CD4-positive, alpha-beta T cell treated with Interleukin-6 at 100 ng/mL for 8 hours (primary cell): Measurements from ENCODE around the gene TFR2.

Experiments used
- DNase-seq: peaks from one replicate; pipeline ENCODE4 v3.0.0-alpha.2; 2020; ENCODE audit warnings: mixed read lengths, low spot score

TFR2 gene

DNA sequence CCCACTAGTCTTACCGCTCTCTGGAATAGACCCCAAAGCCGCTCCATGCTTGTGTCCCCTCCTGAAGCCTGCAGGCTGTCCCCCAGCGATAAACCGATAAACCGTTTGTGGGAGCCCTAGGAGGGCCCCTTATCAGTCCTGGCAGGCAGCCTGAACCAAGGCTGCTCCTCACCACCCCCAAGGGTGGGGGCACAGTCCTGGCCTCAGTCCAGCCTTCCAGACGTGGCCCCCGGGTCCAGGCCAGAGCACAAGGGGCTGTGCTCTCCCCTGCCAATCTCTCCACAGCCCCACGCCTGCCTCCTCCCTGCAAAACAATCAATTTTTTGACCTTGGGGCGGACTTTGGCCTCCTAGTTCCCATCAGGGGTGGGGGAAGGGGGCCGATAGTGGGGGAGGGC is at the start of gene TFR2:
TSS of gene TFR2 (minus strand) at position 90 of the 397 bp plus-strand sequence. CDS start at position 47, 43 bp downstream.
- DNase-seq, result no peak

DNA sequence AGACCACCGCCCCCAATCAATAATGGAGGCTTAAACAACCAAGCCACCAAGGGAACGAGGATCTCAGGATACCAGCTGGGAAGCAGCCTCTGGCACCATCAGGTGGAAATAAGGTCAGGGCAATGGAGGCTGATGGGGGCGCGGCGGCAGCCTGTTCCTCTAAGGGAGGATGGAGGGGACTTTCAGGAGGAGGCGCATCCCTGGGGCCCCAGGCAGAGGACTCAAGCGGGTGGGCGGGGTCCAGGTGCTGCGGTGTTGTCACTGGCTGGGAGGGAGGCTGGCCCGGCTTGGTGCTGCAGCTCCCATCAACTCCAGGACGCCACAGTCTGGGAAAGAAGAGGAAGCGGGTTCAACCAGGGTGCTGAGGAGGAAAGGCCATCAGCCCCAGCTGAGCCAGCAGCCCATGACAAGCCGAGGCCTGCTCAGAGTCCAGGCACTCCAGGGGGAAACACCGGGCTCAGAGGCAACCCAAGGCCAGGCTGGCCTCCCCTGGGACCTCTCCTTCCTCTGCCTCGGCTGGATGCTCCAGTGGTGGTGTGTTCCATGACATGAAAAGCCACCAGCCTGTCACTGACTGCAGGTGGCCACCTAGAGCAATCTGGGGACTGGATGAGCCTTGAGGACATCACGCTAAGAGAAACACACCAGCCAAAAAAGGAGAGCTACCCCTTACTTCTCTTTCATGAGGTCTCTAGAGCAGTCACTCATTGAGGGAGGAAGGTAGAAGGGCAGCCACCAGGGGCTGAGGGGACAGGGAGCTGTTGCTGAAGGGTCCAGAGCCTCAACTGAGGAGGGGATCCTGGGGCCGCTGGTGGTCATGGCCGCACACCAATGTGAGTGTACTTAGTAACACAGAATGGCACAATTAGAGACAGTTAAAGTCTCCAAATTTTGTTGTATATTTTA is 48.1 kb upstream of the TFR2 start:
- DNase-seq, result no peak

DNA sequence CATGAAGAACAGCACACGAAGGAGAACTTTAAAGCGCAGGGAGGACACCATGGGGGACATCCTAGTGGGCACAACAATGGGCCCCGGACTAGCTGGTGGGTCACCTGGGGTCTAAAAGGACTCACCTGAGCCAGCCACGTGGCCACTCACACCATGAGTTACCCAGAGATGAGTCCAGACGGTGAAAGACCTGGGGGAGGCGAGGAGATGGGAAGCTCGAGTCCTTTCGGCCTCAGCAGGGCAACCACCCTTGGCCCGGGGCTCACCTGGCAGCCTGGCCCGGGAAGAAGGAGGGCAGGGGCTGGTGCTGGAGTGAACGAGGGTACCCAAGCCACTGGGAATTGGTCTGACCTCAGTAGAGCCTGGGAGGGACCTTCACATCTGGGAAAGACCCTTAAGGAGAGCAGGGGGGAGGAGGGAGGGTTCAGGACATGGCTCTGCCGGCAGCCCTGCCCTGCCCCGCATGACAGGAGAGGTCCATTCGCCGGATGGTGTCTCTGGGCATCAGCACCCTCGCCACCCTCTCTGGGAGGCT is 47.0 kb upstream of the TFR2 start:
- no peak for DNase-seq

DNA sequence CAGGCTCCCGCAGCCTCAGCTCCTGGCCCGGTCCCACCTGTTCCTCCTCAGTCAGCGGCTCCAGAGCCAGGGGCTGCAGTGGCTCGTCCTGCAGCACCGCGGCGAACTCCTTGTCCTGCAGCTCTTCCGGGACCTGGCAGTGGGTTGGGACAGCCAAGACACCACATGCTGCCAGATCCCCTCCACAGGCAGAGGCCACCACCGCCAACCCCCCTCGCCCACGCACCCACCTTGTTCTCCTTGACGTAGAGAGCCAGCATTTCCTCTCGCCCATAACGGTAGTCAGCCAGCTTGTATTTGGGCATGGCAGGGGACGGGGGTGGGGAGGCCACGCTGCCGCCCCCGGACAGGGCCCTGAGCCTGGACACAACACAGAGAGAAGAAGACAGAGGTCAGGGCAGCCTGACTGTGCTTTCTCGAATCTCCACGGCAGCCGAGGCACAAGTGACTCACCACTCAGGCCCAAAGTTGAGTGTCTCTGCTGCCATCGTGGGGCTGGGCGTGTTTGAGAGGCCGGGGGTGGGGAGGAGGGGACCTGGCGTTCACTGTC is 46.5 kb upstream of the TFR2 start:
- DNase-seq, result no peak

DNA sequence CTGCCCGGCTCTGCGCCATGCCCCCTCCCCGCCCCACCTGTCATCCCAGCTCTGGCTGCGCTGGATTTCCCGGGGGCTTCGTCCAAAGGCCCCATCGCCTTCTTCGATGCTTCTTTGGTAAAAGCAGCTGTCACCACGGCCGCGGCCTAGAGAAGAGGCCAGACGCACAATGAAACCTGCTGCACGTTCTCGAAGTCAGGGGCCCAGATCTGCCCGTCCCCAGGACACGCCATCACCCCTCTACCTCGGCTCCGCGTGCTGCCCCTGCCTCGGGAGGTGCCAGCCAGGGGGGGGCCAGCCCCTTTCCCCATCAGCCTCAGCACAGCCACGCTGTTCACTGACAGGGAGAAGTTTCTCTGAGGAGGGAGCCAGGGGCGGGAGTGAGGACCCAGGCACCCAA is 45.9 kb upstream of the TFR2 start:
- no peak for DNase-seq

DNA sequence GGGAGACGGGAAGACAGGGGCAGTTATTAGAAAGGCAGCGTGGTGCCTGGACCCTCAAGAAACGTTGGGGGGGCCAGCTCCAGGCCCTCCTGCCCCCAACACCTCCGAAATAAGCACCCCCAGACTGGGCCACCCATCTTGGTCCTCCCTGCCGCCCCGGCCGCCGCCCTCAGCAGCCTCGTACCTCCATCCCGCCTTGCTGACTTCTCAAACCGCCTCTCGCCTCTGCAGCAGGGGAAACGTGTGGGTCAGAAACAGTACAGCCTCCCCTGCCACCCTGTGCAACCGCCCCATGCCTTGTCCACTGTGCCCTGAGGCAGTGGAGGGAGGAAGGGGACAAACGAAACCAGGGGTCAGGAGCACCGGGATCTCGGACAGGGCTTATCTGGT is 45.5 kb upstream of the TFR2 start:
- DNase-seq, result no peak

DNA sequence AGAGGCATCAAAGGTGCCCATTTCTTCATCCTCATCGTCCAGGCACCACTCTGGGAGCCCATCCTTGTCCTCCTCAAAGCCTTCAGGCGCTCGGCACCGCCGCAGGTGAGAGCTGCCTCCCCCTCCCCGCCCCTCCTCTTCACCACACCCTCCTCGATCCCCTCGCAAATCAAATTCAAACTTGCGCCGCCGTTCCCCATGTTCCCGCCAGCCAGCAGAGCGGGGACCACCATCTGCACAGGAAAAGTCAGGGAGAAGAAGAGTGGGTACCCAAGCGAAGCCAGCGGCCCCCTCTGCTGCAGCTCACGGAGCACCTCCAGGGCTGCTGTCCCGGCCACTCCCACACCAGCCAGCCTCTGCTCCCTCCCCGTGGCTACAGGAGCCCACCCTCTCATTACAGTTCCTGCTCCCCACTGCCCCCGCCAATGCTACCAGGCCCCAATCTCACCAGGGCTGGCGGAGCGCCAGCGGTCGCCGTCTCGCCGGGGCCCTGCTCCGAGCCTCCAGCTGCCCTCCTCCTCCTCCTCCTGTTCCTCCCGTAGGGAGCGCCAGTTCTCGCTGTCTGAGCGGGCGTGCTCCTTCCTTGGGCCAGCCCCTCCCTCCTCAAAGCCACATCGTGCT is 45.0 kb upstream of the TFR2 start:
- DNase-seq, result no peak

DNA sequence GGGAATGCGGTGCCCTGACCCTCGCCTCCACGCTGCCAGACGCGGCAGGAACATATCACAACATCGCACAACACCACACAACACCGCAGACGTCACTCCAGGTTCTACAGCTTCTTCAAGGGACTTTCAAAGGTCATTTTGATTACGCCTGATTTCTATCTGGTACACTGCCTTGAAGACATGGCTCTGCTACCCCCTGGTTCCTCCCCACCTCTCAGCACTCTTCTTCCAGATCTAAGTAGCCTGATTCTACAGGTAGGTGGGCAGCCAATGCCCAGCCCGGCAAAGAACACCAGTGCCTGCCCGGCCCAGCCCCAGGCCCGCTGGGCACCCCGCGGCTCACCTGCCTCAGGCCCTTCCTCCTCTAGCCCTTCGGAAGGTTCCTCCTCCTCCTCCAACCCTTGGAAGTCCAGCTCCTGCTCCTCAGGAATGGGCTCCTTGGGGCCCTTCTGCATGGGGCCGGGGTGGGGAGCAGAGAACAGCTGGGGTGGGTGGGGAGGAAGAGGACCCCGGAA is 44.3 kb upstream of the TFR2 start:
- no peak for DNase-seq

DNA sequence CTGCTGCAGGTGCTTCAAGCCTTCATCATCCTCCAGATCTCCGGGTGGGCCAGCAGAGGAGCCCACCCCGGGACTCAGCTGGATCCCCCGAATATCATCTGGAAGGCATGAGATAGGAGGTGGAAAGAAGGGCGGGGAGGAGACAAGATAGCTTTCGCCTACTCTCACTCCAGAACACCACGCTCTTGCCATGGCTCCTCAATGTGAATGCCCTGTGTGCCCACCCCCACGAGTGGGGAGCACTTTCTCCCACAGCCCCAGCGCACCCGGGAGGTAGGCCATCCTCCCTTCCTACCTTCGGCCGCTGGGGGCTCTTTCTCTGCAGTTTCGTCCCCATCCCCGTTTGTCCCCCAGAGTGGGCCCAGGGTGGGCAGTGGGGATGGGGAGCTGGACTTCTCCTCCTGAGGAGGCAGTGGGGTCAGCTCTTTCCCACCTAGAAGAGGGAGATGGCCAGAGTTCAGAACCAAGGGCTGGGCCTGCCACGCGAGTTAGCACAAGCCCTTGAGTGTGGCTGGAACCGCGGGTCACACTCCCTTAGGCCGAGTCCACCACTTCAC is 43.8 kb upstream of the TFR2 start:
- no peak for DNase-seq

DNA sequence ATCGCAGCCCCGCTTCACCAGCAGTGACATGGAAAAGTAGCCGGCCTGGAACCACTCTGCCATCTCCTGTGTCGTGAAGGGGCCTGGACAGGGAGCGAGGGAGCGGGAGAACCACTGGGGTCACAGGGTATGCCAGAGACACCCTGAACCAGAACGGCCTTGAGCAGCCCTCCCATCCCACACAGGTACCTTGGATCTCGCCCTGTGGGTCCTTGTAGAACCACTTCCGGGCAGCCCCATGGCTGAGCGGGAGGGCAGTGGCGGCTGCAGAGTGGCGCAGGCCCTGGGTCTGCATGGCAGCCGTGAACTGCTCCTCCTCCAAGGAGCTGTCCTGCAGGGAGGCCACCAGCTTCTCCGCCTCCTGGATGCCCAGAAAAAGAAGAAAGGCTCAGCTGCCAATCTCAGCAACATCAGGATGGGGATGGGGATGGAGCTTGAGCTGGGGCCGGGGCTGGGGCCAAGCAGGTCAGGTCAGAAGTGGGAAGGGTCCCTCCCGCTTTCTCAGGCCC is 43.2 kb upstream of the TFR2 start:
- DNase-seq, result no peak

DNA sequence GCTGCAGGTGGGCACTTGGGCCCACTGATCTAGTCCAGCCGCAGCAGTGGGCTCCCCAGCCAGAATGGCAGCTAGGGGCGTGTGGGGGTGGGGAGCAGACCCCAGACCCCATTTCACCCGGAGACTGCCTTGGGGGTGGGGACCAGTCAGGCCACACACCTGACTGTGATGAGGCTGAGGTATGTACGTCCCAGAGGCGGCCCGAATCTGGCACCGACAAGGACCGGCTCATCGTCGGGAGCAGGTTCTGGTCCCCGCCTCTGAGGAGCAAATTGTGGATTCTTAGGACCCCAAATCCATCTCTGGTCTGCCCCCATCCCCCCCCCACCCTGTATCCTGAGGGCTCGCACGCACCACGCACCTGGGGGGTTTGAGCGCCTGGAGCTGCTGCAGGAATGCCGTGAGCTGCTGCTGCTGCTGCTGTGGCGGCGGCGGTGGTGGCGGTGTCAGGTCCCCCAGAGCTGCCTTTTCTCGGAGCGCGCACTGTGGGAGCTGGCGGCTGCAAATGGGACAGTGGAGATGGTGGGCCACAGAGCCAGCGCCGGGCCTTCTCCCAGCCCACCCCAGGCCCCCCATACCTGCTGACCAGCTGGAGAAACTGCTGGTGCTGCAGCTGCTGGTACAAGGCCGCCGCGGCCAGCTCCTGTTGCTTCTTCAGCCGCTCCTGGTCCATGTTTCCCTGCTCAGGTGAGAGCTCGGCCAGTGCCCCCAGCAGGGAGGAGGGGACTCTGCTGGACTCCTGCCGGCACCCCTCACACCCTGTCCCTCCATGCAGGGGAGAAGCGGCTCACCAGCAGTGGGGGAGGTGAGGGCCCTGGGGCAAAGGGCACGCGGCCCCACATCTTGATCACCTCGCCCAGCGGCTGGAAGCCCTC is 42.5 kb upstream of the TFR2 start:
- DNase-seq, result no peak

DNA sequence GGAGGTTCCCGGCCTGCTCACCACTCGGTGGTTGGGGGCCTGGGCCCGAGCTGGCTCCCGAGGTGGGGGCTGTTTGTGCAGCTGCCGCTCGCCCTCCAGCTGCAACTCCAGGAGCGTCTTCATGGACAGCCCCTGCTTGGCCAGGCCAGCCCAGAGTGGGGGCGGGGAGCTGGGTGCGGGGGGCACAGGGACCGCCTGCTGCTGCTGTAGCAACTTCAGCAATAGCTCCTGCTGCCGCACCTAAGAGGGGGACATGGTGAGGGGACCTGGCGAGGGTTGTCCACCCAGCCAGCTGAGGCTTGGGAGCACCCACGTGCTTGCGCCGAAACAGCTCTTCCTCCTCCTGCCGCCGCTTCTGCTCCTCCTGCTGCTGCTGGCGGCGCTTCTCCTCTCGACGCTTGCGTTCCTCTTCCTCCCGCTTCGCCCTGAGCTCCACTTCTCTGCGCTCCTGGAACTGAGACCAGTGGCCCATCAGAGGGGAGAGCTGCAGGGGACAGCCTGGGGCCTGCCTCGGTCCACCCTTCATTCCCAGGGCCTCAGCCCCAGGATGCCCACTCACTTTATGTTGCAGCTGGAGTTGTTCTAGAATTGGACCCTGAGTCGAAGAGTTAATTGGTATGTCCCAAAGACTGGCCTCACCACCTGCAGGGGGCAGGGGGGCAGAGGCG is 41.8 kb upstream of the TFR2 start:
- no peak for DNase-seq

DNA sequence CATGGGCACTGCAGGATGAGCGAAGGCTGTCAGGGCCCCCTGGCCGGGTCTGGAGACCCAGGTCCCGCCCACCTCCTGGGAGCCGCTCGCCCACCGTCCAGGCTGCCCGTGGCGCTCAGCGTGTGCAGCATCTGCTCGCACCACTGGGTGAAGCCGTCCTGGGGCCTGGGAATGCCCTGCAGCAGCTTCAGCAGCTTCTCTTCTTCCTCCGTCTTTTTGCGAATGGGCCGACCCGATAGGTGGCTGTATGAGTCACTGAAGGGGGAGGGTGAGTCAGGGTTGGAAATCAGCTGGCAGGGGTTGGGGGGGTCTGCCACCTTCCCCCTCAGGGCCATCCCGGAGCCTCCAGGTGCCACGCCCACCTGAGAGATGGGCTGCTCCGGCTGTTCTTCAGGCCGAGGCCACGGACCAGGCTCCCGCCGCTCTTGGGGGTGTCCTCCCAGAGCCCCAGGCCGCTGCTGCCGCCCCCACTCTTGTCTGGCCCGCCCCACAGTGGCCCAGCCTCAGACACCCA is 40.9 kb upstream of the TFR2 start:
- no peak for DNase-seq

DNA sequence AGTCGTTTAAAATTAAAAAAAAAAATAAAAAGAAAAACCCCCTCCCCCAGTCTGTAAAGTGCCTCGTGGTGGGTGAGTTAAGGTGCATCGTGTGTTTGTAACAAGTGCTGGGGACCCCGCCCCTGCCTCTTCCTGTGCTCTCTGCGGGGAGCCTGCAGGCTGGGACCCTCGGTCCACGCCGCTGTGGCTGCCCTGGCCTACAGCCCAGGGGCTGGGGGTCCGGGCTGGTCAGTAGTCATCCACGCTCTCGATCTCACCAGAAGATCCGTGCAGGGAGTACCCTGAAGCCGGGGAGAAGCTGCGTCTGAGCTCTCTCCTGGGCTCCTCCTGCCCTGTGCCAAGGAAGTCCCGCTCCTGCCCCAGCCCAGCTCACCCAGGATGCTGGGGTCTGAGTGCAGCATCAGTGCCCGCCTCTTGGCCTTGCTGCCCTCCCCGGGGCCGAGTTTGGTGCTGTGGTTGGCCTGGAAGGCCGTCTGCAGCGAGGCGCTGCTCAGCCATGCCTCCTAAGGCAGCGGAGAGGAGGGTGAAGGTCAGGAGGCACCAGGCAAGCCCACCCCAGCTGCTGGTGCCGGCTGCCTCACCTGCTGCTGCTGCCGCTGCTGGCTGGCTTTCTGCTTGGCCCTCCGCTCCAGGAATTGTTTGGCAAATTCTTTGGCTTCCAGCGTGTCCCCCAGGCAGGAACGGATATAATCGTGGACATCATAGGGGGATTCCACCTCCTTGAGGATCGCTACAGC is 40.3 kb upstream of the TFR2 start:
- no peak for DNase-seq

DNA sequence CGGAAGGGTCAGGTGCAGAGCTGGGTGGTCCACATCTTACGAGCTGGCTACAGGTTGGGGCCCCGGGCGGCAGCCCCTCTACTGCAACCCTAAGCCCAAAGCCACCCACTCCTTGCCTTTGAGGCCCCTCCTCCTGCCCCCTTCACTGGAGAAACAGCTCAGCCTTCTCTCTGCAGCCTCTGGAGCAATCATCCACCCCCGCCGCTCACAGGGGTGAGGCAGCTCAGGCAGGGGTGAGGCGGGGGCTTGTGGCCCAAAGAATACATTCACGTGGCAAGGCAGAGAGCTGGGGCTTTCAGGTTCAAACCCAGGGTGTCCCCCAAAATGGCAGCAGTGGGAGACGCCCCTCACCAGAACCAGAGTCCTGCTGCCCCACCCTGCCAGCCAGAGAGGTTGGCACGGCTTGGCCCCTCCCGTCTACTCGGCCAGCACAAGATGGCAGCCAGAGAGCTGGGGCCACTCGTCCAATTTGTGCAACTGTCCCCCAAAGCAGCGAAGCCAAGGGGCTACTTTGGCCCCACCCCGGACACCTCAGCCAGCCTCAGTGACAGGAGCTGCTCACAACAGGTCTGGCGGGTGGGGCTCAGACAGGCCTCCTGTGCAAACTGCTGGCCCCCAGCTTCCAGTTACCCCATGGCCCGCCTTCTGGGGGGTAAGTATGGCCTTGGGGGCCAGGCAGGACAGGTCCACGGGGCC is 39.4 kb upstream of the TFR2 start:
- no peak for DNase-seq

DNA sequence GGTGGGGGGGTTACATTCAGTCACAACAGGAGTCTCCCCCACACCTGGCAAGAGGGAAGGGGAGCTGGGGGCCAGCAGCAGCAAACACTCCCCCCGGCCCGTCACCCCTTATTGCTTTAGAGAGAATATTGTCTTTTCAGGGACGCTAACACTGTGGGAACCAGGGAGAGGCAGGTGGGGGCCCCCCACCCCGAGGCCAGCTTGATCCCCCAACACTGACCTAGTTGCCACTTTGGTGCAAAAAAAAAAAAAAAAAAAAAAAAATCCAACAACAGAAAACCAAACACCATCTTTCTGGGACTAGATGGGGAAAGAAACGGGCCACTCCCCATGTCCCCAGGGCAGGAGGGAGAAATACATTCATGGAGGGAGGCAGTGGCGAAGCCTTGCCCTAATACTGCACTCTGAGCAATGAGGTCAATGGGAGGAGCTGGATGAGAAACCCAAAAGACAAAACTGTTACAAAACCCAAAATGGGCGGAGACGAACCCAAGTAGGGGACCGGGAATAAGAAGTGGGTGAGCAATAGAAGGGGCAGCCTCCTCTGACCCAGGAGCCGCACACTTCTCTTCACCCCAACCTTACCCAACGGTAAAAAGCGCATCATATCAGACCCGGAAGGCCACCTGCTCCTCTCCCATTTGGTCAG is 38.7 kb upstream of the TFR2 start:
- no peak for DNase-seq

DNA sequence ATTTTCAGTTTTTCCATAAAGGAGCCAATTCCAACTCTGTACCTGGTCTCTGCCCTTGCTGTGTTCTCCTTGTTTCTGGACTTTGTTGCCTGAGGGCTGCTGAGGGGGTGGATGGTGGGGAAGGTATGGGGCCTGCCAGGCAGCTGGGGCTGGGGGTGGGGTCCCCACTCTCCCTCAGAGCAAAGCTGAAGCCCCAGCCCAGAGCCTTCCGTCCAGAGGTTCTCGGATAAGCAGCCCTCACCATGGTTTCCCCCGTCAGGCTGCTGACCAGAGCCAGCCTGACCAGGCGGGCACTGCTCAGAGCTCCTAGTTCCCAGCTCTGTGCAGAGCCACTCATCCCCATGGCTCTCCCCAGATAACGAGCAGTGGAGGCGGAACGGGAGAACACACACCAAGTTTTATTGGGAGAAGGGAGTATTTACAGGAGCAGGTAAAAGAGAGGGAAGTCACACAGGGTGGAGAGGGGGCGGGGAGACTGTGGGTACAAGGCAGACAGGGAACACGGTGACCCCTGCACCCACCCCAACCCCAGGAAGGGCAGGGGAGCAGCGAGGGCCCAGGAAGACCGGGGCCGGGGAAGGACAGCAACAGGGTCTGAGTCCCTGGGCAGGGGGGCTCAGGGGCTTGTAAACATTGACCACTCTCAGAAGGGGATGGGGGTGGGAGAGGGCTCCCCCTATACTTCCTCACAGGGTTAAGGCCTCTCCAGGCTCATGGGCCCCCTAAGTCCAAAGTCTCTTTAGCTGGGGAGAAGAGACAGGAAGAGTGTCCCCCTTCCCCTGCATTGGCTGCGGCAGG is 38.0 kb upstream of the TFR2 start:
- DNase-seq, result no peak
